HG02642 (cell line): Measurements from ENCODE around the gene WDR90.

Source experiments
- ATAC-seq: cut with Tn5 transposase; IDR thresholded peaks from one replicate; pipeline ENCODE4 v1.9.1; 2021; ENCODE audit warnings: mild to moderate bottlenecking; ENCODE audit not compliant: unreplicated experiment, poor library complexity

WDR90 gene

DNA sequence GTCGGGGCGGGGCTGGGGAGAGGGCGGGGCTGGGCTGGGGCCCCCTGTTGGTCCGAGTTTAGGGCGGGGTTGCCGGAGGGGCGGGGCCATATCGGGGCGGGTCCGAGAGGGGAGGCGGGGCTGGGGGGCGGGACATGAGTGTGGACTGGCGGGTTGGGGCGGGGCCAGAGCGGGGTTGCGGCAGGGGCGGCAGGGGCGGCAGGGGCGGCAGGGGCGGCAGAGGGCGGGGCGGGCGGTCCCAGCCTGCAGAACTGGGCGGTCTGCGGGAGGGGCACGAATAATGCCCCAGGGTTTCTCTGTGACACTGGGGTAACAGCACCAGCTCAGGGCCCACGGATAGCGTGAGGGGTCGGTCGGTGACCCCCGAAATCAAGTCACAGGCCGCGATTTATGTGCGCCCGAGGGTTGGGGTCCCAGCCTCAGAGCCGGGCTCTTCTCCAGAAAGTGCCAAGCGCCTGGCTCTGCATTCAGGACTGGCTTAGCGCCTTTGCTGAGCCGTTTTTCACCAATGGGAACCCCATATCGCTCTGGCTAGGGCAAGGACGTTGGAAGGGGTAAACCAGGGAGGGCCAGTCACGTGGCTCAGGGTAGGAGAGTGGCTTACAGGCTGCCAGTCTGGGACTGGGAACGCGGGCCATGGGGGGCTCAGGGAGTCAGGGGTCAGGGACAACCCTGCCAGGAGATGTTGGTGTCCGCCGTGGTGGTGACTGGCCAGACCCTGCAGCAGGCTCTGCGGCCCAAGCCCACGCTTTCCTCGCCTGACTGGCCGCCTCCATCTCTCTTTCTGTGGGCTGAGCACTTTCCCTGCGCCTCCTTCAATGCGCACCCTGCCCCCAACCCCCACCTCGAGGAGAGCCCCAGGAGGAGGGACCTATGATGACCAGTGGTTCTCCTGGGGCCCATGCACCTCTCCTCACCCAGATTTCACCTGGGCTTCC lies 11.8 kb upstream of the WDR90 start:
- ATAC-seq, result no peak

- no peak for ATAC-seq
Measured at GRCh38 chr16:638034-638543, 11.1 kb upstream of the WDR90 start.

GRCh38 chr16:638836-639235 lies 10.3 kb upstream of the WDR90 start:
- no peak for ATAC-seq

DNA sequence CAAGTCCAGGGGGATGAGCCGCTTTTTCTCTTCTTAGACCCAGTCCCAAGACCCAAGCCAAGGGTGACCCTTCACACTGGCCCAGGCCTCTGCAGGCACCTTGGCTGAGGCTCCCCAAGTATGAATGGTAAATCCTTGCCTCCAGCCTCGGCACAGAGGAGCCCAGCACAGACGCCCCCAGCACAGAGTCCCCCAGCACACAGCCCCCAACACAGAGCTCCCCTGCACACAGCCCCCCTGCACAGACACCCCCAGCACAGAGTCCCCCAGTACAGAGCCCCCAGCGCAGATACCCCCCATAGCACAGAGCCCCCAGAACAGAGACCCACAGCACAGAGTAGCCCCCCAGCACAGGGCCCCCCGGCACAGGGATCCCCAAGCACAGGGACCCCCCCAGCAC lies 8.6 kb upstream of the WDR90 start:
- no peak for ATAC-seq

DNA sequence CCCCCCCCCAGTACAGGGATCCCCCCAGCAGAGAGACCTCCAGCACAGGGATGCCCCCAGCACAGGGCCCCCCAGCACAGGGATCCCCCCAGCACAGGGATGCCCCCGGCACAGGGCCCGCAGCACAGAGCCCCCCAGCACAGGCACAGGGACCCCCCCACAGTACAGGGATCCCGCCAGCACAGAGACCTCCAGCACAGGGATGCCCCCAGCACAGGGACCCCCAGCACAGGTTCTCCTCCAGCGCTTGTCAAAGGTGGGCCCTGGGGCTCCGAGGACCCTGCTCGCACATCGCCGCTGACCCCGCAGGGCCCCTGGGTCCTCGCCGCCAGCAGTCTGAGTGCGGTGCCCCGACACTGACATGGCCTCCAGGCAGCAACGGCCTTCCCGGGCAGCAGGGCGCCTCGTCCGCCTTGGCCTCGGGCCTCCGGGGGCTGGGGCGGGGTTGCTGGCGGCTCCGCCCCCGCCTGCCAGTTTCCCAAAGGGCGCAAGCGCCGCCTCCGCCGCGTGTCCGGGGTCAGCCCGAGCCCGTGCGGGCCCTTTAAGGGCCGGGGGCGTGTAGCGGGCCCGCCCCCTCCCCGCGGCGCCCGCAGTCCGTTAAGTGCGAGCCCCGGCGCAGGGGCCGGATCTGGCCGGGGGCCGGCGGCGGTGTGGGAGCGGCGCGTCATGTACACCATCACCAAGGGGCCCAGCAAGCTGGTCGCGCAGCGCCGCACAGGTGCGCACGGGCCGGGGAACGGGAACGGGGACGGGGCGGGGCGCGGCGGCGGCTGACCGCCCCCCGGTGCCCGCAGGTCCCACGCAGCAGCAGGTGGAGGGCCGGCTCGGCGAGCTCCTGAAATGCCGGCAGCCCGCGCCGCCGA lies 7.6 kb upstream of the WDR90 start, which contains the start of gene MCRIP2:
Gene MCRIP2 (plus strand): TSS at position 503 of the 863 bp plus-strand sequence. CDS start 164 bp downstream, at position 667.
- ATAC-seq, result peak; percentile 50

GRCh38 chr16:642189-643049 lies 6.7 kb upstream of the WDR90 start:
- peak; percentile 47 for ATAC-seq

GRCh38 chr16:643050-643368 lies 6.2 kb upstream of the WDR90 start:
- ATAC-seq, result no peak

DNA sequence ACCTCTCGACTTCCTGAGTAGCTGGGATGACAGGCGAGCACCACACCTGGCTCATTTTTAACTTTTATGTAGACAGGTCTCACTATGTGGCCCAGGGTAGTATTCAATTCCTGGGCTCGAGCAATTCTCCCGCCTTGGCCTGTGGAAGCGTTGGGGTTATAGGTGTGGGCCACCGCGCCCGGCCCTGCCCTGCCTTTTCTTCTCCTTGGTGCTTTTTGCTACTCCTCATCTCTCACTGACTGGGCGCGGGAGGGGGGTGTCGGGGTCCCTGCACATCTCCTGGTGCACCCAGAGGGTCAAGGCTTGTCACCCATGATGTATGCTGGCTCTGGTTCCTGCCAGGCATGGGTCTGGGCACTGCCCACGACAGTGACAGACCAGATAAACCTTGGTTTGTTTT lies 4.6 kb upstream of the WDR90 start:
- ATAC-seq, result no peak

DNA sequence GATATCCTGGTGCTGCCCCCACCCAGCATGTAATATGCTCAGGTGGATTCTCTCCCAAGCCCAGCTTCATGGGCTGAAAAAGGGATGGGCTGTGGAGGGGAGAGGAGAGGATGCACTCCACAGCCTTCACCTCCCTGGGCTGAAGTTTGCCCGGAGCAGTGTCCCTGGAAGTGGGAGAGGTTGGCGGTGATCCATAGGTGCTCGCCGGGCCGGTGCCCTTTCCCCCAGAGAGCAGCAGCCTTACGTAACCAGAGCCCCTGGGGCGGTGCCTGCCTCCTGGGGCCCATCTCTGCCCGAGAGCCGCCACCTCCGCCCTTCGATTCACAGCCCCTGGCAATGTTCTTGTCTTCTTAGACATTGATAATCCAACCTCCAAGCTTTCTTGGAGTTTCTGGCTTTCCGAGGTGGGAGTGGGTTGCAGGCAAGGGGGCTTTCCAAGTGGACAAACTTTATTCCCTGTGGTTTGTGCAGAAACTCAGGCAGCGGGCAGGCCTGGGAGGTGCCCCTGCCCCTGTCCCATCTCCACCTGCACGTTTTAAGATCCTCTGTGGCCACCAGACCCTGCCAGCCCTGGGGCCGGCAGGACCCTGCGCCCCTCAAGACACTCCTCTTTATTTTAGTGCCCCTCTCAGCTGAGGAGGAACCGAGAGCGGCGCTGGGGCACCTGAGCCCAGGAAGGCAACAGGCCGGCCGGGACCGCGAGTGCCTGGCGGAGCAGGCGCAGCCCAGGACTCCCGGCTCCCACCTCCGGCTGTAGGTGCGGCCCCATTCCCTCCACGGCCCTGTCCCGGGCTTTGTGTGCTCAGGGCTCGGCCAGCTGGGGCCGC lies 3.1 kb upstream of the WDR90 start:
- ATAC-seq, result no peak

DNA sequence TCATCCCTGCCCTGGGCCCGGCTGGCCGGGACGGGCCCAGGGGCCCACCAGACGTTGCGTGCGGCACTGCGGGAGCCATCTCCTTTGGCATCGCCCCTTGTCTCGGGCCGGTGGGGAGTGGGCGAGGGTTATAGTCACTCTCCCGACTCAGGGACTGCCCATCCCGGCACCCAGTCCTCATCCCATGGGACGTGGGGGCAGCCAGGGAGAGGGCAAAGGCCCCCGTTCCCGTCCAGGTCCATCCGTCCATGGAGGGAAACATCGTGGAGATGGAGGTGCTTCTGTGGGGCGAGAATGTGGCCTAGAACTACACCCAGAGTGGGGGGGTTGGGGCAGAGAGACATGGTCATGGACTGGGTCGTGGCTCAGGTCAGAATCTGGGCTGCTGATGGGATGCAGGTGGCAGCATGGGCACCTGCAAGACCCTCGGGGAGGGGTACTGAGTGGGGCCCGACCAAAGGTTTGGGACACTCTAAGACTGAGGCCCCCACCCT lies 2.4 kb upstream of the WDR90 start:
- no peak for ATAC-seq

GRCh38 chr16:647173-647902 lies 1.8 kb upstream of the WDR90 start:
- no peak for ATAC-seq

DNA sequence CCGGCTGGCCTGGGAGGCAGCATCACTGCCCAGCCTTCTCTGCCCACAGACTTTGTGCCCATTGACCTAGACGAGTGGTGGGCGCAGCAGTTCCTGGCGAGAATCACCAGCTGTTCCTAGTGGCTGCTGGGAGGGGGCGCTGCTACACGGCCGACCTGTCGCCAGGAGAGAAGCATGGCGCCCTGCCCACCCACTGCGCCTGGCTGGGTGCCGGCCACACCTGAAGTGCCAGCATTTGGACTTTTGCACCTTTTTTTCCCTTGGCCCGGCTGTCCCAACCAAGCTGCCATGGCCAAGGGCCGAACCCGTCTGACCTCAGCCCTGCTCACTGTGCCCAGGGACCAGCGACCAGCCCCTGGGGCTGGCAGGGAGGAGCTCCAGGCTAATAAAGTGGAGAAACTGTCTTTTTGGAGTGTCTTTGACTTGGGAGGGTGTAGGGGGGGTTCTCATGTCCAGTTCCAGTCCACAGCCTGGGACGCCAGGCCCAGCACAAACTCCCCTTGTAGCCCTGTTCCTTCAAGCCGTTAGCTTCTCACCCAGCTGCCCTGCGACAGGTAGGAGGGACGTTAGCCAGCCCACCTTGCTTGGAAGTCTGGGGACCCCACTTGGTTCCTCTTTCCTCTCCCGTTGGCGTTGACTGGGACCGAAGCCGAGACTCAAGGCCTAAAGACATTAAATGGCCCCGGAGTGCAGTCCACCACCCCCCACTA lies 939 bp upstream of the WDR90 start:
- ATAC-seq, result no peak

- ATAC-seq, result peak; percentile 19
Measured at GRCh38 chr16:649631-650030, 466 bp downstream of the WDR90 start.

DNA sequence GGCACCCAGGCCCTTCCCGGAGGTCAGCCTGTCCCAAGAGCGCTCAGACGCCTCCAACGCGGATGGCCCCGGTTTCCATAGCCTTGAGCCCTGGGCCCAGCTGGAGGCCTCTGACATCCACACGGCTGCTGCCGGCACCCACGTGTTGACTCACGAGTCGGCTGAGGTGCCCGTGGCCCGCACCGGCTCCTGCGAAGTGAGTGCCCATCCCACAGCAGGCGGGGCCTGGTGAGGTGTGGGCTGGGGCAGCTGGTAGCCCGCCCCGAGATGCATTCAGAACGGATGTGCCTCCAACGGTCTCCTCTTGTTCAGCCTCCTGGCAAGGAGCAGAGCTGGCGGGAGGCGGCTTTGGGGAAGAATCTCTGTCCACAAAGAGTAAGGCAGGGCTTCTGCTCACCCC lies 2.7 kb downstream of the WDR90 start:
- no peak for ATAC-seq

DNA sequence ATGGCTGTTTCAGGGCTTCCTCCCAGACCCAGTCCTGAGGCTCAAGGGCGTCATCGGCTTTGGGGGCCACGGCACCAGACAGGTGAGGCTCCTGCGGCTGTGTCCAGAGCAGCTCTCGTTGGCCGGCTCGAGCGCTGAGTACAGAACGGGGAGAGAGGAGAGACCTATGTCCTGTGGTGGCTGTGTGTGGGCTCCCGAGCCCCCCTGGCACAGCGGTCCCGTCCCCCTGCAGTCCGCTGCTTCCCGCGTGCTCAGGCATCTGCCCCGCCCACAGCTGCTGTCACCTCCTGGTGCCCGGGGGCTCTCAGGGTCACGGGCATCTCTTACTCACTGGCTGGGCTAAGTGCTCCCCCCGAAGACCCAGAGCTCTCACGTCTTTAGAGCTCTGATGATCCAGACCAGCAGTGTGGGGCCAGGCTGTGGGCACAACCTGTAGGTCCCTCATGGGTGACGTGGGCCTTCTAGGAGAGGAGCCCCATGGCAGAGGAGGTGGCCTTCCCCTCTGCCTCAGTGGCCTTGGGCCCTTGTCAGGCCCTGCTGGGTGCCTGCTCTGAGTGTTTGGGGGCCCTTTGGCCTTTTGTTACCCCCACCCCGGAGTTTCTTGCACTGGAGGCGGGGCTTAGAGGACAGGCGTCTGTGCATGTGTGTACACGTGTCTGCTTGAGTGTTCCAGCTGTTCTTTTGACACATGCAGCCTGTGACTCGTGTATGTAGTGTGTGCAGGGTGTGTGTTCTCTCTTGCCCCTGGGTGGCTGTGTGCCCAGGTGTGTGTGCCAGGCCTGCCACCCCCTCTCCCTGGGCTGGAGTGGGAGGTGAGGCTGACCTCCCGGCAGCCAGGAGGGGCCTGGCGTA lies 3.5 kb downstream of the WDR90 start:
- no peak for ATAC-seq

- ATAC-seq, result no peak
Measured at GRCh38 chr16:654034-654433, 4.9 kb downstream of the WDR90 start.

- no peak for ATAC-seq
Measured at GRCh38 chr16:657487-657886, 8.3 kb downstream of the WDR90 start.
